Measurements from ENCODE around the gene SUPT3H. TPM values are rescaled to one million over a fixed set of nuclear protein-coding genes. Genes with fewer than 3 reads are reported as not detected.

The SUPT3H gene
- total RNA-seq, 6 experiments from 2014 or later: 0.95 to 2.8 (median 2.0) TPM

GRCh38 chr6:45415788-45416518 lies 38.2 kb upstream of the SUPT3H start:
- Histone ChIP-seq H3K27ac (no peak overlapping the region), H3K36me3 (no peaks in the 10 kb centered on the region), H3K27me3 (peaks cover 0 to 13% of the 10 kb centered on the region in 2 donors), H3K4me1 (peaks cover 0 to 8% (median 0%) of the 10 kb centered on the region in 4 donors), H3K9me3 (no peaks in the 10 kb centered on the region), H3K4me3 (no peak overlapping the region)
- no peak for ATAC-seq
- no peak for DNase-seq
- TF ChIP-seq, protein P1, sequence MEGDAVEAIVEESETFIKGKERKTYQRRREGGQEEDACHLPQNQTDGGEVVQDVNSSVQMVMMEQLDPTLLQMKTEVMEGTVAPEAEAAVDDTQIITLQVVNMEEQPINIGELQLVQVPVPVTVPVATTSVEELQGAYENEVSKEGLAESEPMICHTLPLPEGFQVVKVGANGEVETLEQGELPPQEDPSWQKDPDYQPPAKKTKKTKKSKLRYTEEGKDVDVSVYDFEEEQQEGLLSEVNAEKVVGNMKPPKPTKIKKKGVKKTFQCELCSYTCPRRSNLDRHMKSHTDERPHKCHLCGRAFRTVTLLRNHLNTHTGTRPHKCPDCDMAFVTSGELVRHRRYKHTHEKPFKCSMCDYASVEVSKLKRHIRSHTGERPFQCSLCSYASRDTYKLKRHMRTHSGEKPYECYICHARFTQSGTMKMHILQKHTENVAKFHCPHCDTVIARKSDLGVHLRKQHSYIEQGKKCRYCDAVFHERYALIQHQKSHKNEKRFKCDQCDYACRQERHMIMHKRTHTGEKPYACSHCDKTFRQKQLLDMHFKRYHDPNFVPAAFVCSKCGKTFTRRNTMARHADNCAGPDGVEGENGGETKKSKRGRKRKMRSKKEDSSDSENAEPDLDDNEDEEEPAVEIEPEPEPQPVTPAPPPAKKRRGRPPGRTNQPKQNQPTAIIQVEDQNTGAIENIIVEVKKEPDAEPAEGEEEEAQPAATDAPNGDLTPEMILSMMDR (IDR thresholded peaks at IDR 0.05): no peak
- TF ChIP-seq POLR2A (IDR thresholded peaks at IDR 0.05): no peak
- intact Hi-C loops (cut with DNase I): no loop called here
- 50% methylated on average over 3 of the region's 3 CpGs for WGBS (ENCODE audit: insufficient coverage, low coverage, low lambda C conversion rate, missing lambda C conversion rate)

DNA sequence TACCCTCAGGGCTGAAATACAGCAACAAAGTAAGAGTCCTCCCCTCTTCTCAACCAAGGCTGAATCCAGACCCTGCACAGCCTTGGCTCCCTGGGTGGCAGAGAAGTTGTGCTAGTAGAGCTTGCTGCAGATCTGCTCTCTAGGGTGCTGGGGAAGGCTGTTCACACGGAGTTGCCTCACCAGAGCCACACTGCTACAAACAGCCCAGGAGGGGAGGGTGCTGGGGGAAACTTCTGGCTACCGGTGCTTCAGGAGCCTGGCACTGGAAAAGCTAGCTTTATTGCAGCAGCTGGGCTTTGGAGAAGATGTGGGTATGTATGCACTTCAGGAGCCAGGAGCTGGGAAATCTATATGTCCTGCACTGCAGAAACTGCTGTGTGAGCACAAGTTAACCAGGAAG lies 37.6 kb upstream of the SUPT3H start:
- ATAC-seq (no peak), DNase-seq (no peak)
- intact Hi-C loops (cut with DNase I): no loop called here
- WGBS (ENCODE audit: insufficient coverage, low coverage, low lambda C conversion rate, missing lambda C conversion rate): 17% methylated on average over 1 of the region's 2 CpGs
- Histone ChIP-seq H3K36me3 (no peaks in the 10 kb centered on the region), H3K27ac (no peak overlapping the region), H3K9me3 (no peaks in the 10 kb centered on the region), H3K4me1 (peaks cover 0 to 7% (median 0%) of the 10 kb centered on the region in 4 donors), H3K27me3 (peaks cover 0 to 6% of the 10 kb centered on the region in 2 donors), H3K4me3 (no peak overlapping the region)
- no peak for TF ChIP-seq POLR2A (IDR thresholded peaks at IDR 0.05)
- TF ChIP-seq, protein P1 (IDR thresholded peaks at IDR 0.05): no peak

- no peak overlapping the region for H3K27ac ChIP-seq
- H3K36me3 ChIP-seq: no peaks in the 10 kb centered on the region
- no peak for ATAC-seq
- intact Hi-C loops (cut with DNase I): no loop called here
- no peaks in the 10 kb centered on the region for H3K9me3 ChIP-seq
- WGBS (ENCODE audit: insufficient coverage, low coverage, low lambda C conversion rate, missing lambda C conversion rate): 72% methylated on average over 5 of the region's 5 CpGs
- H3K27me3 ChIP-seq: no peaks in the 10 kb centered on the region
- no peak overlapping the region for H3K4me3 ChIP-seq
- DNase-seq: no peak
- H3K4me1 ChIP-seq: no peaks in the 10 kb centered on the region
- TF ChIP-seq, protein P1 (IDR thresholded peaks at IDR 0.05): no peak
- no peak for TF ChIP-seq POLR2A (IDR thresholded peaks at IDR 0.05)
Measured at GRCh38 chr6:45411959-45412358, 34.2 kb upstream of the SUPT3H start.

DNA sequence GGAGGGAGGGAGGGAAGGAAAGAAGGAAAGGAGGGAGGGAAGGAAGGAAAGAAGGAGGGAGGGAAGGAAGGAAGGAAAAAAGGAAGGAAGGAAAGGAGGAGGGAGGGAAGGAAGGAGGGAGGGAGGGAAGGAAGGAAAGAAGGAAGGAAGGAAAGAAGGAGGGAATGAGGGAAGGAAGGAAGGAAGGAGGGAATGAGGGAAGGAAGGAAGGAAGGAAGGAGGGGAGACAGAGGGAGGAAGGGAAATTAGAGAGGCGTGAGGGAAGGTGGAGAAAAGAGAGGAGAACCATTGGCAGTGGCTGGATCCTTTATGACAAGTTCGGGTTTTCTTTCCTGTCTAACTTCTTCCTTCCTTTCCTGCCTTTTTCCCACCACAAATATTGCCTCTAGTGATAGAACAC lies 22.3 kb upstream of the SUPT3H start:
- no peak overlapping the region for H3K4me3 ChIP-seq
- intact Hi-C loops (cut with DNase I): no loop called here
- ATAC-seq: no peak
- no peaks in the 10 kb centered on the region for H3K4me1 ChIP-seq
- no peaks in the 10 kb centered on the region for H3K9me3 ChIP-seq
- WGBS (ENCODE audit: insufficient coverage, low coverage, low lambda C conversion rate, missing lambda C conversion rate): 53% methylated on average over 2 of the region's 2 CpGs
- TF ChIP-seq, protein P1 (IDR thresholded peaks at IDR 0.05): no peak
- TF ChIP-seq POLR2A (IDR thresholded peaks at IDR 0.05): no peak
- H3K36me3 ChIP-seq: no peaks in the 10 kb centered on the region
- no peaks in the 10 kb centered on the region for H3K27me3 ChIP-seq
- no peak overlapping the region for H3K27ac ChIP-seq
- no peak for DNase-seq

Data from right lobe of liver (tissue), 6 donors.